Measurements from ENCODE around the gene MYO18B. TPM values are rescaled to one million over a fixed set of nuclear protein-coding genes. Genes with fewer than 3 reads are reported as not detected.

MYO18B gene
- total RNA-seq, 6 experiments from 2014 or later, result 0.04 to 0.56 (median 0.07) TPM; not detected in 1

DNA sequence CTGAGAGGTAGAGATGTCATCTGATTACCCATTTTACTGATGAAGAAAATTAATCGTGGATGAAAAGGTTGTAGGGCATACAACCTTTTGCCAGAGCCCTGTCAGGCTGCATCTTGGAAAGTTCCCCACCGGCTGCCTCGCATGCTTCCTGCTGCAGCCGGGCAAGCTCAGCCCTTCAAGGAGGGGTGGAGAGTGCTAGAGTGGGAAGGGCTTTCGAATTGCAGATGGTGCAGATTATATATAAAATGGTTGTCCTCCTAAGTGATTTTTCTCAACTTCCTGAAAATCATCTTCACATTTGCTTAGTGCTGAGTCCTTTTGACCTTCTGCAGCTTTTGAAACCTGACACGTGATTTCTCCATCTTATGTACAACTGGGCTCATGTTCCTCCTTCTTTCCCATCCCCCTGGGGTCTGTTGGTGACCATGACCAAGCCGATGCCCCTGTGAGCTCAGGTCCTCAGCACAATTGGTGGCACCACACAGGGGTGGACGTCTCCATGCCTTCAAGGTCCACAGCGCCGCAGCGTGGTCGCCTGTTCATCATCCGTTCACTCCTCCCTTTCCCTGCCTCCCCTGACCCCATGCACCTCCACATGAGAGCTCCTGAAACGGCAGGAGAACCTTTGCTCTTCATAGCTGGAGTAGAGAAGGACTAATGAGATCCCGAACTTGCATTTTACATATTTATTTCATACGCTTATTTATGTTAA, 47.6 kb upstream of the MYO18B start:
- intact Hi-C loops (cut with DNase I), result no loop called here
- H3K4me3 ChIP-seq, result no peak overlapping the region
- H3K36me3 ChIP-seq, result no peaks in the 10 kb centered on the region
- H3K27ac ChIP-seq, result no peak overlapping the region
- H3K9me3 ChIP-seq, result no peaks in the 10 kb centered on the region
- H3K4me1 ChIP-seq, result no peaks in the 10 kb centered on the region
- ATAC-seq, result peak; percentile 37 to 62 (median 44)
- DNase-seq, result no peak
- TF ChIP-seq CTCF (IDR thresholded peaks at IDR 0.05), result no peak
- no peak for TF ChIP-seq POLR2A (IDR thresholded peaks at IDR 0.05)
- H3K27me3 ChIP-seq, result no peaks in the 10 kb centered on the region
- 79% methylated on average over 12 of the region's 16 CpGs for WGBS (ENCODE audit: insufficient coverage, low coverage, low lambda C conversion rate, missing lambda C conversion rate)

DNA sequence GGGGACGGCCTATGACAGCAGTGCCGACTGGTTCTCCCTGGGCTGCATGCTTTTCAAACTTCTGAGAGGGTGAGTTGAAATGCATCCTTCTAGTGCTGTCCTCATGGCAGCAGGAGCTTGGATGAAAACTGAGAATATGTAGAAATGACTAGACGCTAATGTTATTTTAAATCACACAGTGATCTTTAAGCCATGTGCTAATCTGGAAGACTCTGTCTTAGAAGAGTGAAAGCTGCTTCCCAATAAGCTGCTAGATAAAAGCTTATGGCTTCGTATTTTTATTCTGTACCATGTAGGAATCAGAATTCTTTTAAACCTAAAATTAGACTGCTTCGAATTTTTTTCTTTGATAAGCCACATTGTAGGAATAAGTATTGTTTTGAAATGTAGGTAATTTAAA, 46.8 kb upstream of the MYO18B start:
- H3K36me3 ChIP-seq, result no peaks in the 10 kb centered on the region
- no peak for ATAC-seq
- intact Hi-C loops (cut with DNase I), result no loop called here
- H3K4me1 ChIP-seq, result no peaks in the 10 kb centered on the region
- no peaks in the 10 kb centered on the region for H3K9me3 ChIP-seq
- H3K27ac ChIP-seq, result no peak overlapping the region
- no peaks in the 10 kb centered on the region for H3K27me3 ChIP-seq
- WGBS (ENCODE audit: insufficient coverage, low coverage, low lambda C conversion rate, missing lambda C conversion rate), result 68% methylated on average over 4 of the region's 5 CpGs
- DNase-seq, result no peak
- TF ChIP-seq CTCF (IDR thresholded peaks at IDR 0.05) (no peak), POLR2A (IDR thresholded peaks at IDR 0.05) (no peak)
- H3K4me3 ChIP-seq, result no peak overlapping the region

DNA sequence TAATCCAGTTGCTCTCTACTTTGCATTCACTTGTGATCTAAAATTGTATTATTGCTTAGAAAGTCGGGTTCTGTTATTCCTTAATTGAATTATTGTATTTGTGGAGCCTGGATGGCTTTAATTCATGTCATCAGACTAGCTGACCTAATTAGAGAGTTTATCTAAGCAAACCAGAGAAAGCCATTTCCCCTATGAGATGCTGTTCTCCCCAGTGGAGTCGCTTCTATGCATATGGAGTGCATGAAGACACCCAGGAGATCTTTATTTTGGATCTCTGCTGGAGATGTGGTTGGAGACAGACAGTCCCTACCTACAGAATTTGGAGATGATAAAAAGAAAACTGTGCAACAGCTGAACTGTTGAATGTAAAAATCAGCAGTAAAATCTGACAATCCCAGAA, 45.2 kb upstream of the MYO18B start:
- H3K4me3 ChIP-seq, result no peak overlapping the region
- TF ChIP-seq POLR2A (IDR thresholded peaks at IDR 0.05) (no peak), CTCF (IDR thresholded peaks at IDR 0.05) (no peak)
- intact Hi-C loops (cut with DNase I), result no loop called here
- no peak for ATAC-seq
- H3K27me3 ChIP-seq, result no peaks in the 10 kb centered on the region
- H3K4me1 ChIP-seq, result no peaks in the 10 kb centered on the region
- H3K36me3 ChIP-seq, result no peaks in the 10 kb centered on the region
- DNase-seq, result no peak
- no peaks in the 10 kb centered on the region for H3K9me3 ChIP-seq
- WGBS (ENCODE audit: insufficient coverage, low coverage, low lambda C conversion rate, missing lambda C conversion rate), result 68% methylated on average over 2 of the region's 2 CpGs
- H3K27ac ChIP-seq, result no peak overlapping the region

- Histone ChIP-seq H3K27ac (no peak overlapping the region), H3K27me3 (no peaks in the 10 kb centered on the region), H3K4me3 (no peak overlapping the region), H3K4me1 (no peaks in the 10 kb centered on the region), H3K36me3 (no peaks in the 10 kb centered on the region), H3K9me3 (no peaks in the 10 kb centered on the region)
- DNase-seq, result no peak
- WGBS (ENCODE audit: insufficient coverage, low coverage, low lambda C conversion rate, missing lambda C conversion rate), result 69% methylated on average over 5 of the region's 5 CpGs
- no peak for ATAC-seq
- TF ChIP-seq POLR2A (IDR thresholded peaks at IDR 0.05) (no peak), CTCF (IDR thresholded peaks at IDR 0.05) (no peak)
- intact Hi-C loops (cut with DNase I), result no loop called here
Observed at GRCh38 chr22:25697181-25697664, 44.8 kb upstream of the MYO18B start.

Data from right lobe of liver (tissue), 6 donors.